HCT116 (cell line): ENCODE data around the gene ZFYVE27. TPM values are rescaled to one million over a fixed set of nuclear protein-coding genes. Genes with fewer than 3 reads are reported as not detected.

Experiments
- ATAC-seq: fragments of 200-7000 bp; cut with Tn5 transposase; 2 replicates; pipeline ENCODE4 v1.9.1; 2020; ENCODE audit warnings: mild to moderate bottlenecking, moderate library complexity
- BruUV-seq: library from RNA; stranded (reverse); fragments of 400-500 nt; replicated peaks from 2 replicates; lab custom pipeline; 2021; lab: Mats Ljungman, UMichigan
- CTCF ChIA-PET: fragments of 300-600 bp; sonication (Branson Sonifier 250); formaldehyde crosslinking; loops from one replicate; lab custom pipeline; 2021; ENCODE audit warnings: antibody characterized with exemption; lab: Charles Lee
- POLR2A ChIA-PET: fragments of 300-600, 350-600 bp; sonication (Branson Sonifier 250); formaldehyde crosslinking; loops from one replicate; lab custom pipeline; 2021; ENCODE audit warnings: antibody characterized with exemption; lab: Charles Lee
- RAD21 ChIA-PET, 2 experiments: fragments of 300-600 bp; sonication (Branson Sonifier 250); formaldehyde crosslinking; loops; one replicate each; lab custom pipeline; 2023; ENCODE audit warnings: low total read pairs in 2 of 2; ENCODE audit not compliant: uncharacterized antibody in 2 of 2, unreplicated experiment in 2 of 2, low non-redundant PET in 1 of 2; lab: Charles Lee
- DNase-seq: peaks from one replicate; pipeline ENCODE4 v3.0.0-alpha.2; 2010; ENCODE audit warnings: low read depth, low spot score
- H2AFZ ChIP-seq: fragments of 200-600 bp; shearing (Covaris generic), sonication (generic); 2 replicates; pipeline ENCODE4 v1.6.1; 2017; ENCODE audit warnings: low read depth, mixed run types, mixed read lengths, antibody characterized with exemption, low read length; ENCODE audit not compliant: poor library complexity, severe bottlenecking
- H3K27ac ChIP-seq: 2 replicates; pipeline ENCODE4 v1.5.1; 2012; ENCODE audit warnings: low read depth, low read length
- H3K27me3 ChIP-seq: fragments of 200-600 bp; sonication (generic); 2 replicates; pipeline ENCODE4 v1.6.1; 2016; ENCODE audit warnings: mixed run types, low read length, mixed read lengths; ENCODE audit not compliant: insufficient read depth
- H3K36me3 ChIP-seq, 2 experiments: fragments of 200-500 bp in 1 of 2; fragments of 200-600 bp in 1 of 2; sonication (Bioruptor generic) in 1 of 2; sonication (generic) in 1 of 2; 2 replicates each; pipeline versions ENCODE4 v1.5.1 to v1.6.1; 2014 to 2016; ENCODE audit warnings: low read length in 2 of 2, inconsistent platforms in 1 of 2, mixed read lengths in 1 of 2, mixed run types in 1 of 2; ENCODE audit not compliant: insufficient read depth in 2 of 2, control insufficient read depth in 1 of 2
- H3K4me1 ChIP-seq, 2 experiments: fragments of 200-600 bp in 1 of 2; sonication (generic) in 1 of 2; 2 replicates each; pipeline versions ENCODE4 v1.5.1 to v1.6.1; 2012 to 2017; ENCODE audit warnings: low read length in 2 of 2, inconsistent platforms in 1 of 2, mild to moderate bottlenecking in 1 of 2, mixed read lengths in 1 of 2, mixed run types in 1 of 2, moderate library complexity in 1 of 2; ENCODE audit not compliant: insufficient read depth in 2 of 2, control insufficient read depth in 1 of 2
- H3K4me2 ChIP-seq: fragments of 200-600 bp; sonication (generic); 2 replicates; pipeline ENCODE4 v1.6.1; 2017; ENCODE audit warnings: mixed run types, low read length, mixed read lengths
- H3K4me3 ChIP-seq, 2 experiments: fragments of 200-600 bp in 1 of 2; sonication (generic) in 1 of 2; replicated peaks in 1 of 2; 2 replicates each; pipeline ENCODE4 v1.5.1; 2011 to 2016; ENCODE audit warnings: low read length in 2 of 2, control low read depth in 1 of 2, low read depth in 1 of 2, mild to moderate bottlenecking in 1 of 2, mixed read lengths in 1 of 2, mixed run types in 1 of 2
- H3K79me2 ChIP-seq: fragments of 200-600 bp; sonication (generic); 2 replicates; pipeline ENCODE4 v1.6.1; 2017; ENCODE audit warnings: mild to moderate bottlenecking, mixed run types, low read length, moderate library complexity, mixed read lengths; ENCODE audit not compliant: insufficient read depth
- H3K9ac ChIP-seq: fragments of 200-600 bp; sonication (generic); 2 replicates; pipeline ENCODE4 v1.6.1; 2016; ENCODE audit warnings: low read length, mixed read lengths
- H3K9me2 ChIP-seq: fragments of 200-600 bp; sonication (generic), shearing (Covaris generic); 2 replicates; pipeline ENCODE4 v1.6.1; 2017; ENCODE audit warnings: mixed run types, mild to moderate bottlenecking, moderate library complexity; ENCODE audit not compliant: insufficient read depth
- H3K9me3 ChIP-seq, 2 experiments: fragments of 200-500 bp in 1 of 2; fragments of 200-600 bp in 1 of 2; sonication (Bioruptor generic) in 1 of 2; sonication (generic) in 1 of 2; 2 replicates each; pipeline ENCODE4 v1.6.1; 2014 to 2017; ENCODE audit warnings: low read length in 2 of 2, mixed read lengths in 2 of 2, inconsistent platforms in 1 of 2, low read depth in 1 of 2, mild to moderate bottlenecking in 1 of 2, mixed run types in 1 of 2, moderate library complexity in 1 of 2; ENCODE audit not compliant: control insufficient read depth in 1 of 2, insufficient read depth in 1 of 2
- H4K20me1 ChIP-seq: fragments of 200-600 bp; sonication (generic), shearing (Covaris generic); 2 replicates; pipeline ENCODE4 v1.6.1; 2017; ENCODE audit warnings: mixed run types, mild to moderate bottlenecking, moderate library complexity; ENCODE audit not compliant: insufficient read depth
- CEBPB ChIP-seq: IDR thresholded peaks from 2 replicates; pipeline ENCODE4 v1.6.1; 2012; ENCODE audit warnings: low read depth
- EZH2phosphoT487 ChIP-seq: fragments of 200-600 bp; IDR thresholded peaks from 2 replicates; pipeline ENCODE4 v1.6.1; 2018; ENCODE audit warnings: antibody characterized with exemption, borderline replicate concordance
- POLR2A ChIP-seq: IDR thresholded peaks from 2 replicates; pipeline ENCODE4 v1.7.0; 2011; ENCODE audit warnings: borderline replicate concordance; ENCODE audit not compliant: insufficient read depth, insufficient read length; ENCODE audit errors: extremely low read depth
- POLR2AphosphoS5 ChIP-seq: IDR thresholded peaks from 2 replicates; pipeline ENCODE4 v1.6.1; 2011; ENCODE audit warnings: mild to moderate bottlenecking, low read depth, low read length, moderate library complexity
- SIN3A ChIP-seq: IDR thresholded peaks from 2 replicates; pipeline ENCODE4 v1.6.1; 2012; ENCODE audit warnings: low read depth
- SRF ChIP-seq: IDR thresholded peaks from 2 replicates; pipeline ENCODE4 v1.6.1; 2012; ENCODE audit warnings: low read depth
- intact Hi-C: fragments of 100-400 bp; cut with micrococcal nuclease; formaldehyde crosslinking; loops from 2 replicates; pipeline ENCODE4 v1.10.0; 2022
- total RNA-seq: library from RNA; stranded (reverse); gene quantifications from one replicate; pipeline ENCODE4 v1.2.1, GENCODE V29; 2021; ENCODE audit not compliant: unreplicated experiment
- TF ChIP-seq, protein P1 (sequence below): IDR thresholded peaks from 2 replicates; pipeline ENCODE4 v1.6.1; 2012
- TF ChIP-seq, protein P2 (sequence below): IDR thresholded peaks from 2 replicates; pipeline ENCODE4 v1.6.1; 2011; ENCODE audit warnings: mild to moderate bottlenecking, low read length, moderate library complexity; ENCODE audit not compliant: insufficient replicate concordance; ENCODE audit errors: extremely low read depth

ZFYVE27 gene
- total RNA-seq, 1 experiment from 2014 or later = 28.4 TPM

DNA sequence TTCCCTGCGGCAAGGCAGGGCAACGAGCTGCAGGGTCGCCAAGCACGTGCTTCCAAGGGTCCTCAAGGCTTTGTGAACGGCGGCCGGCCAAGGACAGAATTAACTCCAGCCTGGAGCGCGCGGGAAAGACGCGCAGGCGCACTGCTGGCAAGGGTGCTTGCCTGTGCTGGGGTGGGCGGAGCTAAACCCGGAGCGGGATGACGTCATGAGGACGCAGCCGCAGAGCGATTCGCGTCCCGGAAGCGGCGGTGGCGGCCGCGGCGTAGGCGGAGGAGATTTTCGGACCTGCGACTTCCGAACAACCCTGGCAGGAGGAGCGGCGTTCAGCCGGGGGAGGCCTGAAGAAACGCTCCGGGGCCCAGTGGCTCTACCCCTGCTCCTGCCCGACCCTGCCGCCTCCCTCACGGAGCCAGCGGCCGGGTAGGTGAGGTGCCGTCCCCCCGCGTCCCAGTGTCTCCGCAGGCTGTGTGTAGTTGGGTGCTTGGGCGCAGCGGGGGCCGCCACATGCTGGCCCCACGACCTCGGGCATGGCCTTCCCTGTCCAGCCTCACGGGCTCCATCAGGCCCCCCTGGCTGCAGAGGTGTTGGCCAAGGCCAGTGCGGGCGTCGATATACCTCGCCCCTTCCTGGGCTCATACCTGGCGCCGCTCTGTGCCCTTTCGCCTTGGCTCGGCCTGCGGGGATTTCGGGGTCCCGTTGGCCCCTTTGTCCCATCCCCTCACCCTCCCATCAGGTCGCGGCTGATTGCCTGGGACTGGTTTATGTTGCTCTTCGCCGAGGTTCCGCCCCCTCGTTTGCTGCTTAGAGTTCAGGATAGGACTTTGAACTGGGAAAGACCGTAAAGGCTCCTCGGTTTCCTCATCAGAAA, at the start of gene ZFYVE27 (continued):
- TF ChIP-seq CEBPB = no peak
- no peak for TF ChIP-seq EZH2phosphoT487
- TF ChIP-seq, protein P1, sequence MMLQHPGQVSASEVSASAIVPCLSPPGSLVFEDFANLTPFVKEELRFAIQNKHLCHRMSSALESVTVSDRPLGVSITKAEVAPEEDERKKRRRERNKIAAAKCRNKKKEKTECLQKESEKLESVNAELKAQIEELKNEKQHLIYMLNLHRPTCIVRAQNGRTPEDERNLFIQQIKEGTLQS = no peak
- TF ChIP-seq, protein P2, sequence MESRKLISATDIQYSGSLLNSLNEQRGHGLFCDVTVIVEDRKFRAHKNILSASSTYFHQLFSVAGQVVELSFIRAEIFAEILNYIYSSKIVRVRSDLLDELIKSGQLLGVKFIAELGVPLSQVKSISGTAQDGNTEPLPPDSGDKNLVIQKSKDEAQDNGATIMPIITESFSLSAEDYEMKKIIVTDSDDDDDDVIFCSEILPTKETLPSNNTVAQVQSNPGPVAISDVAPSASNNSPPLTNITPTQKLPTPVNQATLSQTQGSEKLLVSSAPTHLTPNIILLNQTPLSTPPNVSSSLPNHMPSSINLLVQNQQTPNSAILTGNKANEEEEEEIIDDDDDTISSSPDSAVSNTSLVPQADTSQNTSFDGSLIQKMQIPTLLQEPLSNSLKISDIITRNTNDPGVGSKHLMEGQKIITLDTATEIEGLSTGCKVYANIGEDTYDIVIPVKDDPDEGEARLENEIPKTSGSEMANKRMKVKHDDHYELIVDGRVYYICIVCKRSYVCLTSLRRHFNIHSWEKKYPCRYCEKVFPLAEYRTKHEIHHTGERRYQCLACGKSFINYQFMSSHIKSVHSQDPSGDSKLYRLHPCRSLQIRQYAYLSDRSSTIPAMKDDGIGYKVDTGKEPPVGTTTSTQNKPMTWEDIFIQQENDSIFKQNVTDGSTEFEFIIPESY = peak; percentile 63
- TF ChIP-seq SIN3A = peak; percentile 89

DNA sequence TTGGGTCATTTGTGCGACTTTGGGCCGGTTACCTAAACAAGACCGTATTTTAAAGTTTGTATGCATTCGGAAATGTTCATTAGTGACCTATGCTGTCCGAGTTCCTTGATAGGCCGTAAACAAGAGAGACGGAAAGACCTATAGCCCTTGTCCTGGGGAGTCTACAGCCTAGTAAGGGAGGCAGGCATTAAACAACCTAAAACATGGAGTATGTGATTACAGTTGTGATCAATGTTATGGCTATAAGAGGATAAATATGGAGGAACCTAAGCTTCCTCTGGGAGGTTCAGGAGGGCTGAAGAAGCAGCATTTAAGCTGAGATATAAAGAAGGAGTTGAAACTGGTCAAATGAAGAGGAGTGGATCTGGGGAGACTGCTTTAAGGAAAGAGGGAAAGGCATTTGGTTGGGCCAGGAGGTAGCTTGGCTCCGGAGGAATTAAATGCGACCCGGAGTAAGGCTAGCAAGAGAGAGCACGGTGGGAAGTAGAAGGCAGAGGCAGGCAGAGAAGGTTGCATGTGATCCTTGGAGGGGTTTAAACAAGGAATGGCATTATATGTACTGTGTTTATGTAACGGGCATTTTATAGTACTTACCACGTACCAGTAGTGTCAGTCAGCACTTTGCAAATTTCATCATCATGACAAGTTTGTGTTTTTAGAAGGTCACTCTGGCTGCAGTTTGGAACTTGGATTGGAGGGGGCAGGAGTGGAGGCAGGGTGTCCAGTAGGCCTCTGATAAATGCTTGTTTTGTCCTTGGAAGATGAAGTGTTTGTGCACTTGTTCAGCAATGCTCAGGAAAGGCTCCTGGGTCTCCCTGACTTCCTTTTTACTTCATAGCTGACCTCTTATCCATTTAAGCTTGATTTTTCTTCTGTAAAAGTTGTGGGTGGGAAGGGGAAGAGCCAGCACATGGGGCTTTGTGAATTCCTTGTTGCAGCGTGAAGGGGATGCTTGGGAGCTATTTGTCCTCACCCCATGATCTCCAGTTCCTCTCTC, 48.8 kb upstream of the ZFYVE27 start:
- DNase-seq (no peak), ATAC-seq (no peak)
- Histone ChIP-seq H3K9ac (peak overlapping the region; percentile 72), H3K4me1 (peaks cover 47 to 68% of the 10 kb centered on the region in 2 experiments), H3K4me2 (peak overlapping the region; percentile 69), H3K79me2 (peaks cover 35% of the 10 kb centered on the region), H3K36me3 (no peaks in the 10 kb centered on the region), H3K9me3 (no peaks in the 10 kb centered on the region), H3K4me3 (peak overlapping the region; percentile 35 to 36), H3K9me2 (no peaks in the 10 kb centered on the region), H2AFZ (no peak overlapping the region), H3K27ac (peak overlapping the region; percentile 73), H3K27me3 (no peaks in the 10 kb centered on the region), H4K20me1 (no peaks in the 10 kb centered on the region)
- ChIA-PET CTCF (interaction anchor here (1.2 to 5.0 kb wide), 9 partner anchors 9 to 40 kb away, joined by 3 to 27 read pairs (median 7); partner anchors contain the start of gene MARVELD1), RAD21 (interaction anchor here in 1 of 2 experiments (0.6 to 1.1 kb wide), 2 partner anchors 12 to 45 kb away, joined by 3 to 4 read pairs; no protein-coding TSS in a partner anchor), POLR2A (interaction anchor here (0.7 to 2.7 kb wide), 7 partner anchors 9 to 114 kb away, joined by 3 to 15 read pairs (median 8); partner anchors contain the start of gene ZFYVE27)
- TSS peak; percentile 90 for BruUV-seq
- TF ChIP-seq POLR2AphosphoS5 (no peak), POLR2A (peak; percentile 10), SRF (no peak)
- intact Hi-C loops = no loop called here
